SJCRH30 (cell line): ENCODE results near the gene RCBTB1. TPM values are rescaled to one million over a fixed set of nuclear protein-coding genes. Genes with fewer than 3 reads are reported as not detected.
"Not testable (repeated sequence)": the region's sequence is repeated elsewhere in the genome, so short reads cannot be mapped to it uniquely, and the experiment has no call there.

Source experiments
- DNase-seq, 2 experiments: peaks; one replicate each; pipeline ENCODE4 v3.0.0-alpha.2; 2015 to 2020
- H3K27ac ChIP-seq: fragments of 250-450 bp; sonication (Bioruptor Pico); 2 replicates; pipeline ENCODE4 v1.5.1; 2020; ENCODE audit warnings: mild to moderate bottlenecking, moderate library complexity
- H3K27me3 ChIP-seq: fragments of 250-450 bp; sonication (Bioruptor Pico); 2 replicates; pipeline ENCODE4 v1.5.1; 2020; ENCODE audit warnings: mild to moderate bottlenecking, moderate library complexity
- H3K36me3 ChIP-seq: fragments of 250-450 bp; sonication (Bioruptor Pico); 2 replicates; pipeline ENCODE4 v1.5.1; 2020; ENCODE audit warnings: mild to moderate bottlenecking, moderate library complexity
- H3K4me1 ChIP-seq: fragments of 250-450 bp; sonication (Bioruptor Pico); 2 replicates; pipeline ENCODE4 v1.5.1; 2020; ENCODE audit warnings: mild to moderate bottlenecking, moderate library complexity
- H3K4me3 ChIP-seq: fragments of 250-450 bp; sonication (Bioruptor Pico); 2 replicates; pipeline ENCODE4 v1.5.1; 2020; ENCODE audit warnings: mild to moderate bottlenecking, moderate library complexity
- H3K9me3 ChIP-seq: fragments of 250-450 bp; sonication (Bioruptor Pico); replicated peaks from 2 replicates; pipeline ENCODE4 v1.5.1; 2020; ENCODE audit warnings: mild to moderate bottlenecking, moderate library complexity
- total RNA-seq: library from RNA; depleted of rRNA; stranded (reverse); fragments of >200 nt; shearing (Covaris generic); gene quantifications from 2 replicates; pipeline ENCODE4 v1.2.3, GENCODE V29; 2014

RCBTB1 gene
- total RNA-seq, 1 experiment from 2014 or later = 23.4 TPM

GRCh38 chr13:49584771-49585182 lies 581 bp downstream of the RCBTB1 start:
- Histone ChIP-seq H3K4me3 (peak overlapping the region; percentile 92), H3K9me3 (no peaks in the 10 kb centered on the region), H3K27ac (peak overlapping the region; percentile 68; the same call in 1 of the 2 replicates), H3K4me1 (no peaks in the 10 kb centered on the region), H3K27me3 (no peaks in the 10 kb centered on the region), H3K36me3 (0 out of 2 replicates have a peak, but pooled peaks cover 3% of the 10 kb centered on the region)
- no peak for DNase-seq

- Histone ChIP-seq H3K4me1 (no peaks in the 10 kb centered on the region), H3K4me3 (no peak overlapping the region), H3K27me3 (no peaks in the 10 kb centered on the region), H3K36me3 (peaks cover 7% of the 10 kb centered on the region; the same call in 1 of the 2 replicates), H3K27ac (no peak overlapping the region), H3K9me3 (no peaks in the 10 kb centered on the region)
- DNase-seq = no peak
Observed at GRCh38 chr13:49580980-49581680, 4.2 kb downstream of the RCBTB1 start.

- no peaks in the 10 kb centered on the region for H3K9me3 ChIP-seq
- no peak for DNase-seq
- H3K36me3 ChIP-seq = peaks cover 8% of the 10 kb centered on the region; the same call in 1 of the 2 replicates
- H3K27ac ChIP-seq = no peak overlapping the region
- no peaks in the 10 kb centered on the region for H3K27me3 ChIP-seq
- no peak overlapping the region for H3K4me3 ChIP-seq
- no peaks in the 10 kb centered on the region for H3K4me1 ChIP-seq
Observed at GRCh38 chr13:49579501-49579900, 5.9 kb downstream of the RCBTB1 start.

GRCh38 chr13:49571299-49572240 lies 13.8 kb downstream of the RCBTB1 start:
- H3K4me3 ChIP-seq = no peak overlapping the region
- H3K9me3 ChIP-seq = no peaks in the 10 kb centered on the region

GRCh38 chr13:49569993-49570689 lies 15.2 kb downstream of the RCBTB1 start:
- Histone ChIP-seq H3K27me3 (no peaks in the 10 kb centered on the region), H3K9me3 (no peaks in the 10 kb centered on the region), H3K4me1 (no peaks in the 10 kb centered on the region), H3K36me3 (peaks cover 9% of the 10 kb centered on the region; the same call in 1 of the 2 replicates), H3K27ac (no peak overlapping the region), H3K4me3 (no peak overlapping the region)
- DNase-seq = no peak

More at GRCh38 chr13:49571299-49572240, 13.8 kb downstream of the RCBTB1 start:
- Histone ChIP-seq H3K27ac (no peak overlapping the region), H3K27me3 (no peaks in the 10 kb centered on the region), H3K36me3 (peaks cover 5% of the 10 kb centered on the region; the same call in 1 of the 2 replicates), H3K4me1 (no peaks in the 10 kb centered on the region)
- DNase-seq = no peak

- no peak overlapping the region for H3K4me3 ChIP-seq
- H3K9me3 ChIP-seq = no peaks in the 10 kb centered on the region
- H3K27ac ChIP-seq = no peak overlapping the region
- no peaks in the 10 kb centered on the region for H3K27me3 ChIP-seq
- H3K36me3 ChIP-seq = peaks cover 12% of the 10 kb centered on the region
- no peak for DNase-seq
- no peaks in the 10 kb centered on the region for H3K4me1 ChIP-seq
Observed at GRCh38 chr13:49567491-49567890, 17.9 kb downstream of the RCBTB1 start.

- no peaks in the 10 kb centered on the region for H3K27me3 ChIP-seq
- no peak overlapping the region for H3K27ac ChIP-seq
- H3K4me1 ChIP-seq = no peaks in the 10 kb centered on the region
- peaks cover 12% of the 10 kb centered on the region for H3K36me3 ChIP-seq
- H3K9me3 ChIP-seq = no peaks in the 10 kb centered on the region
- DNase-seq = no peak
- no peak overlapping the region for H3K4me3 ChIP-seq
Observed at GRCh38 chr13:49566461-49566860, 18.9 kb downstream of the RCBTB1 start.

- not testable (repeated sequence) for H3K4me1 ChIP-seq, DNase-seq, H3K27me3 ChIP-seq, H3K27ac ChIP-seq, H3K9me3 ChIP-seq, H3K4me3 ChIP-seq
- peaks cover 16% of the 10 kb centered on the region for H3K36me3 ChIP-seq
Observed at GRCh38 chr13:49565461-49565860, 19.9 kb downstream of the RCBTB1 start.

- H3K27ac ChIP-seq = no peak overlapping the region
- H3K4me1 ChIP-seq = no peaks in the 10 kb centered on the region
- H3K36me3 ChIP-seq = peaks cover 24% of the 10 kb centered on the region
- H3K27me3 ChIP-seq = no peaks in the 10 kb centered on the region
- no peak for DNase-seq
- H3K4me3 ChIP-seq = no peak overlapping the region
- no peaks in the 10 kb centered on the region for H3K9me3 ChIP-seq
Observed at GRCh38 chr13:49563516-49563915, 21.8 kb downstream of the RCBTB1 start.

GRCh38 chr13:49561062-49561410 lies 24.3 kb downstream of the RCBTB1 start:
- H3K4me1 ChIP-seq = no peaks in the 10 kb centered on the region
- no peak for DNase-seq
- H3K36me3 ChIP-seq = peaks cover 21% of the 10 kb centered on the region
- H3K27ac ChIP-seq = no peak overlapping the region
- H3K4me3 ChIP-seq = no peak overlapping the region
- H3K27me3 ChIP-seq = no peaks in the 10 kb centered on the region
- H3K9me3 ChIP-seq = no peaks in the 10 kb centered on the region

- no peak overlapping the region for H3K4me3 ChIP-seq
- H3K9me3 ChIP-seq = no peaks in the 10 kb centered on the region
- no peaks in the 10 kb centered on the region for H3K27me3 ChIP-seq
- H3K36me3 ChIP-seq = peaks cover 20% of the 10 kb centered on the region
- no peak overlapping the region for H3K27ac ChIP-seq
- no peaks in the 10 kb centered on the region for H3K4me1 ChIP-seq
- no peak for DNase-seq
Observed at GRCh38 chr13:49560270-49561061, 24.9 kb downstream of the RCBTB1 start.

- peaks cover 18% of the 10 kb centered on the region for H3K36me3 ChIP-seq
- no peak overlapping the region for H3K4me3 ChIP-seq
- DNase-seq = no peak
- H3K9me3 ChIP-seq = no peaks in the 10 kb centered on the region
- H3K27ac ChIP-seq = no peak overlapping the region
- H3K4me1 ChIP-seq = no peaks in the 10 kb centered on the region
- no peaks in the 10 kb centered on the region for H3K27me3 ChIP-seq
Observed at GRCh38 chr13:49559006-49559405, 26.4 kb downstream of the RCBTB1 start.

GRCh38 chr13:49554387-49554786 lies 31.0 kb downstream of the RCBTB1 start:
- Histone ChIP-seq H3K4me1 (no peaks in the 10 kb centered on the region), H3K27me3 (no peaks in the 10 kb centered on the region), H3K4me3 (no peak overlapping the region), H3K36me3 (peaks cover 15% of the 10 kb centered on the region), H3K27ac (no peak overlapping the region), H3K9me3 (no peaks in the 10 kb centered on the region)
- no peak for DNase-seq

- Histone ChIP-seq H3K9me3 (no peaks in the 10 kb centered on the region), H3K27me3 (no peaks in the 10 kb centered on the region), H3K4me3 (no peak overlapping the region), H3K27ac (no peak overlapping the region), H3K36me3 (peaks cover 14% of the 10 kb centered on the region), H3K4me1 (no peaks in the 10 kb centered on the region)
- DNase-seq = no peak
Observed at GRCh38 chr13:49553888-49554287, 31.5 kb downstream of the RCBTB1 start.
